Naive B cell (primary cell): ENCODE measurements around the gene ERC2. TPM values are rescaled to one million over a fixed set of nuclear protein-coding genes. Genes with fewer than 3 reads are reported as not detected.
A peak's percentile ranks its signal among the peaks of the same experiment; 100 is the strongest.

Experiments
- ATAC-seq, 2 donors: fragments of 150-1000 bp; cut with Tn5 transposase; 2 replicates each; pipeline ENCODE4 v1.10.0; 2021; ENCODE audit warnings: low read depth in 2 of 2, mild to moderate bottlenecking in 2 of 2, moderate library complexity in 2 of 2
- DNase-seq: peaks from one replicate; pipeline ENCODE4 v3.0.0; 2022
- H3K27ac Mint-ChIP-seq, 6 donors: one replicate each; pipeline ENCODE4 v1.8.0; 2020 to 2022; ENCODE audit warnings: mild to moderate bottlenecking in 6 of 6, mixed read lengths in 6 of 6, moderate library complexity in 5 of 6, inconsistent platforms in 2 of 6
- H3K27me3 Mint-ChIP-seq, 3 donors: one replicate each; pipeline ENCODE4 v1.8.0; 2021 to 2022; ENCODE audit warnings: mixed read lengths in 3 of 3, mild to moderate bottlenecking in 1 of 3
- H3K36me3 Mint-ChIP-seq, 2 donors: one replicate each; pipeline ENCODE4 v1.8.0; 2020 to 2022; ENCODE audit warnings: mixed read lengths in 2 of 2, inconsistent platforms in 1 of 2, mild to moderate bottlenecking in 1 of 2
- H3K4me1 Mint-ChIP-seq, 3 donors: one replicate each; pipeline ENCODE4 v1.8.0; 2020 to 2022; ENCODE audit warnings: mixed read lengths in 3 of 3, inconsistent platforms in 1 of 3, mild to moderate bottlenecking in 1 of 3, moderate library complexity in 1 of 3
- H3K4me3 Mint-ChIP-seq, 8 donors: one replicate each; pipeline ENCODE4 v1.8.0; 2020 to 2022; ENCODE audit warnings: mild to moderate bottlenecking in 8 of 8, mixed read lengths in 8 of 8, moderate library complexity in 8 of 8, inconsistent platforms in 2 of 8
- H3K9me3 Mint-ChIP-seq, 7 donors: one replicate each; pipeline ENCODE4 v1.8.0; 2020 to 2022; ENCODE audit warnings: mixed read lengths in 7 of 7, mild to moderate bottlenecking in 5 of 7, inconsistent platforms in 2 of 7, moderate library complexity in 1 of 7
- polyA plus RNA-seq, 6 donors: library from polyadenylated mRNA; unstranded; fragments of 300-500 nt; fragmentation: Illumina TruSeq; gene quantifications; one replicate each; pipeline ENCODE4 v1.2.3, GENCODE V29; 2021; ENCODE audit warnings: low read depth in 6 of 6

The ERC2 gene
- polyA plus RNA-seq, 6 donors from 2014 or later: not detected

GRCh38 chr3:55559500-55560423, 908.5 kb downstream of the ERC2 start:
- Mint-ChIP-seq H3K4me3 (no peak overlapping the region), H3K36me3 (no peaks in the 10 kb centered on the region), H3K4me1 (no peaks in the 10 kb centered on the region), H3K27me3 (no peaks in the 10 kb centered on the region), H3K9me3 (peaks cover 0 to 3% (median 0%) of the 10 kb centered on the region in 7 donors), H3K27ac (no peak overlapping the region)
- ATAC-seq (no peak), DNase-seq (no peak)

GRCh38 chr3:55558316-55558715, 910.0 kb downstream of the ERC2 start:
- Mint-ChIP-seq H3K9me3 (peaks cover 0 to 2% (median 0%) of the 10 kb centered on the region in 7 donors), H3K4me3 (no peak overlapping the region), H3K27me3 (no peaks in the 10 kb centered on the region), H3K27ac (no peak overlapping the region), H3K4me1 (no peaks in the 10 kb centered on the region), H3K36me3 (no peaks in the 10 kb centered on the region)
- ATAC-seq (no peak), DNase-seq (no peak)

GRCh38 chr3:55557549-55557948, 910.7 kb downstream of the ERC2 start:
- no peaks in the 10 kb centered on the region for H3K4me1 Mint-ChIP-seq
- no peaks in the 10 kb centered on the region for H3K27me3 Mint-ChIP-seq
- H3K4me3 Mint-ChIP-seq: no peak overlapping the region
- peaks cover 0 to 2% (median 0%) of the 10 kb centered on the region in 7 donors for H3K9me3 Mint-ChIP-seq
- no peaks in the 10 kb centered on the region for H3K36me3 Mint-ChIP-seq
- no peak overlapping the region for H3K27ac Mint-ChIP-seq
- ATAC-seq (no peak), DNase-seq (no peak)

GRCh38 chr3:55556619-55557537, 911.4 kb downstream of the ERC2 start:
- no peaks in the 10 kb centered on the region for H3K4me1 Mint-ChIP-seq
- ATAC-seq (no peak), DNase-seq (no peak)
- no peak overlapping the region for H3K27ac Mint-ChIP-seq
- no peak overlapping the region for H3K4me3 Mint-ChIP-seq
- peaks cover 0 to 5% (median 1%) of the 10 kb centered on the region in 7 donors for H3K9me3 Mint-ChIP-seq
- no peaks in the 10 kb centered on the region for H3K36me3 Mint-ChIP-seq
- no peaks in the 10 kb centered on the region for H3K27me3 Mint-ChIP-seq

- no peaks in the 10 kb centered on the region for H3K27me3 Mint-ChIP-seq
- peaks cover 0 to 7% (median 3%) of the 10 kb centered on the region in 7 donors for H3K9me3 Mint-ChIP-seq
- no peaks in the 10 kb centered on the region for H3K36me3 Mint-ChIP-seq
- DNase-seq (no peak), ATAC-seq (no peak)
- no peak overlapping the region for H3K4me3 Mint-ChIP-seq
- H3K4me1 Mint-ChIP-seq: no peaks in the 10 kb centered on the region
- no peak overlapping the region for H3K27ac Mint-ChIP-seq
Observed at GRCh38 chr3:55555873-55556618, 912.2 kb downstream of the ERC2 start.

- no peak overlapping the region for H3K4me3 Mint-ChIP-seq
Observed at GRCh38 chr3:55554634-55555425, 913.4 kb downstream of the ERC2 start.

GRCh38 chr3:55551644-55552043, 916.6 kb downstream of the ERC2 start:
- Mint-ChIP-seq H3K9me3 (peaks cover 0 to 7% (median 3%) of the 10 kb centered on the region in 7 donors), H3K4me1 (no peaks in the 10 kb centered on the region), H3K27ac (no peak overlapping the region), H3K4me3 (no peak overlapping the region), H3K27me3 (no peaks in the 10 kb centered on the region), H3K36me3 (no peaks in the 10 kb centered on the region)
- no peak for DNase-seq
- ATAC-seq: no peak

More at GRCh38 chr3:55554634-55555425, 913.4 kb downstream of the ERC2 start:
- DNase-seq (no peak), ATAC-seq (no peak)
- no peaks in the 10 kb centered on the region for H3K36me3 Mint-ChIP-seq
- no peak overlapping the region for H3K27ac Mint-ChIP-seq
- H3K4me1 Mint-ChIP-seq: no peaks in the 10 kb centered on the region
- H3K9me3 Mint-ChIP-seq: peaks cover 0 to 7% (median 3%) of the 10 kb centered on the region in 7 donors
- H3K27me3 Mint-ChIP-seq: no peaks in the 10 kb centered on the region

- H3K36me3 Mint-ChIP-seq: no peaks in the 10 kb centered on the region
- peaks cover 0 to 5% (median 3%) of the 10 kb centered on the region in 3 donors for H3K27me3 Mint-ChIP-seq
- no peaks in the 10 kb centered on the region for H3K4me1 Mint-ChIP-seq
- no peak overlapping the region for H3K4me3 Mint-ChIP-seq
- DNase-seq (no peak), ATAC-seq (no peak)
- H3K9me3 Mint-ChIP-seq: peaks cover 0 to 7% (median 3%) of the 10 kb centered on the region in 7 donors
- no peak overlapping the region for H3K27ac Mint-ChIP-seq
Observed at GRCh38 chr3:55549177-55549576, 919.1 kb downstream of the ERC2 start.

GRCh38 chr3:55546866-55547669, 921.2 kb downstream of the ERC2 start:
- H3K27me3 Mint-ChIP-seq: peaks cover 0 to 5% (median 3%) of the 10 kb centered on the region in 3 donors
- H3K27ac Mint-ChIP-seq: no peak overlapping the region
- no peak for DNase-seq
- H3K4me3 Mint-ChIP-seq: no peak overlapping the region
- no peaks in the 10 kb centered on the region for H3K4me1 Mint-ChIP-seq
- ATAC-seq: no peak
- H3K9me3 Mint-ChIP-seq: peaks cover 2 to 6% (median 3%) of the 10 kb centered on the region in 7 donors
- H3K36me3 Mint-ChIP-seq: no peaks in the 10 kb centered on the region

GRCh38 chr3:55545995-55546394, 922.3 kb downstream of the ERC2 start:
- Mint-ChIP-seq H3K4me3 (no peak overlapping the region), H3K27ac (no peak overlapping the region), H3K4me1 (no peaks in the 10 kb centered on the region), H3K27me3 (peaks cover 0 to 5% (median 3%) of the 10 kb centered on the region in 3 donors), H3K9me3 (peaks cover 0 to 6% (median 2%) of the 10 kb centered on the region in 7 donors), H3K36me3 (no peaks in the 10 kb centered on the region)
- ATAC-seq (no peak), DNase-seq (no peak)

GRCh38 chr3:55544219-55544618, 924.0 kb downstream of the ERC2 start:
- Mint-ChIP-seq H3K9me3 (peaks cover 0 to 3% (median 2%) of the 10 kb centered on the region in 7 donors), H3K4me3 (no peak overlapping the region), H3K27ac (peak overlapping the region in 1 of 6 donors; percentile 44), H3K4me1 (no peaks in the 10 kb centered on the region), H3K27me3 (peaks cover 0 to 5% (median 3%) of the 10 kb centered on the region in 3 donors), H3K36me3 (no peaks in the 10 kb centered on the region)
- DNase-seq (no peak), ATAC-seq (no peak)

- Mint-ChIP-seq H3K4me3 (no peak overlapping the region), H3K4me1 (no peaks in the 10 kb centered on the region), H3K9me3 (peaks cover 0 to 3% (median 2%) of the 10 kb centered on the region in 7 donors), H3K27ac (no peak overlapping the region), H3K27me3 (peaks cover 0 to 5% (median 3%) of the 10 kb centered on the region in 3 donors), H3K36me3 (no peaks in the 10 kb centered on the region)
- DNase-seq (no peak), ATAC-seq (no peak)
Observed at GRCh38 chr3:55543181-55543614, 925.1 kb downstream of the ERC2 start.
